Measurements from ENCODE around the gene GUCY1A1.
A peak's percentile ranks its signal among the peaks of the same experiment; 100 is the strongest.

GUCY1A1 gene

GRCh38 chr4:155738548-155738947 is 71.9 kb downstream of the GUCY1A1 start:
- DNase-seq (ENCODE audit: low read depth), result no peak

GRCh38 chr4:155741546-155741945 is 74.9 kb downstream of the GUCY1A1 start:
- DNase-seq (ENCODE audit: low read depth), result no peak

- DNase-seq (ENCODE audit: low read depth), result no peak
Observed at GRCh38 chr4:155742310-155743015, 75.8 kb downstream of the GUCY1A1 start.

- no peak for DNase-seq (ENCODE audit: low read depth)
Observed at GRCh38 chr4:155745984-155746383, 79.3 kb downstream of the GUCY1A1 start.

GRCh38 chr4:155748039-155748438 is 81.4 kb downstream of the GUCY1A1 start:
- DNase-seq (ENCODE audit: low read depth), result no peak

- no peak for DNase-seq (ENCODE audit: low read depth)
Observed at GRCh38 chr4:155749041-155749440, 82.4 kb downstream of the GUCY1A1 start.

- no peak for DNase-seq (ENCODE audit: low read depth)
Observed at GRCh38 chr4:155751569-155751968, 84.9 kb downstream of the GUCY1A1 start.

- no peak for DNase-seq (ENCODE audit: low read depth)
Observed at GRCh38 chr4:155757745-155758265, 91.2 kb downstream of the GUCY1A1 start.

- peak; percentile 47 for DNase-seq (ENCODE audit: low read depth)
Observed at GRCh38 chr4:155758481-155759371, 92.1 kb downstream of the GUCY1A1 start, which contains the start of gene GUCY1B1. GUCY1B1 (plus strand) TSS chr4:155759021; CDS start chr4:155759141, 120 bp downstream.

GRCh38 chr4:155759372-155760252 is 93.0 kb downstream of the GUCY1A1 start:
- no peak for DNase-seq (ENCODE audit: low read depth)

GRCh38 chr4:155761047-155761446 is 94.4 kb downstream of the GUCY1A1 start:
- no peak for DNase-seq (ENCODE audit: low read depth)

- DNase-seq (ENCODE audit: low read depth), result no peak
Observed at GRCh38 chr4:155761916-155762315, 95.3 kb downstream of the GUCY1A1 start.

- no peak for DNase-seq (ENCODE audit: low read depth)
Observed at GRCh38 chr4:155762334-155762733, 95.7 kb downstream of the GUCY1A1 start.

GRCh38 chr4:155763551-155763950 is 96.9 kb downstream of the GUCY1A1 start:
- no peak for DNase-seq (ENCODE audit: low read depth)

GRCh38 chr4:155765149-155765548 is 98.5 kb downstream of the GUCY1A1 start:
- DNase-seq (ENCODE audit: low read depth), result no peak

- no peak for DNase-seq (ENCODE audit: low read depth)
Observed at GRCh38 chr4:155766622-155767021, 100.0 kb downstream of the GUCY1A1 start.

GRCh38 chr4:155768370-155768769 is 101.7 kb downstream of the GUCY1A1 start:
- DNase-seq (ENCODE audit: low read depth), result no peak

GRCh38 chr4:155769090-155769489 is 102.4 kb downstream of the GUCY1A1 start:
- no peak for DNase-seq (ENCODE audit: low read depth)

GRCh38 chr4:155772459-155773195 is 106.0 kb downstream of the GUCY1A1 start:
- no peak for DNase-seq (ENCODE audit: low read depth)

- DNase-seq (ENCODE audit: low read depth), result no peak
Observed at GRCh38 chr4:155773196-155773800, 106.7 kb downstream of the GUCY1A1 start.

- no peak for DNase-seq (ENCODE audit: low read depth)
Observed at GRCh38 chr4:155774033-155774432, 107.4 kb downstream of the GUCY1A1 start.
